Vagina (tissue), 2 donors: ENCODE measurements around the gene CCNQ.
"Not testable (repeated sequence)": the region's sequence is repeated elsewhere in the genome, so short reads cannot be mapped to it uniquely, and the experiment has no call there.

Experiments
- CTCF ChIP-seq, 3 experiments: fragments of 450-650 bp in 2 of 3; fragments of 200-600 bp in 1 of 3; sonication (generic) in 1 of 3; IDR thresholded peaks; one replicate each; pipeline ENCODE4 v1.5.1; 2017 to 2019; ENCODE audit warnings: antibody characterized with exemption in 3 of 3, mild to moderate bottlenecking in 2 of 3, moderate library complexity in 2 of 3
- POLR2AphosphoS5 ChIP-seq, 2 donors: sonication (generic); formaldehyde crosslinking; IDR thresholded peaks; one replicate each; pipeline ENCODE4 v1.9.0; 2017; ENCODE audit warnings: antibody characterized with exemption in 2 of 2, mild to moderate bottlenecking in 2 of 2, low read depth in 1 of 2; ENCODE audit not compliant: insufficient read depth in 1 of 2

- not testable (repeated sequence) for TF ChIP-seq CTCF (IDR thresholded peaks at IDR 0.05); POLR2AphosphoS5 (IDR thresholded peaks at IDR 0.05; ENCODE audit: insufficient read depth in 1 of 2, low read depth in 1 of 2)
Measured at GRCh38 chrX:153604666-153605380, 5.9 kb upstream of the CCNQ start.
